Natural killer cell (primary cell): ENCODE data around the gene GAS6. TPM values are rescaled to one million over a fixed set of nuclear protein-coding genes. Genes with fewer than 3 reads are reported as not detected.
A peak's percentile ranks its signal among the peaks of the same experiment; 100 is the strongest.

Source experiments
- ATAC-seq, 3 donors: fragments of 150-1000 bp in 2 of 3; fragments of 200-7000 bp in 1 of 3; cut with Tn5 transposase; 1 replicate in 1 of 3; 2 replicates in 2 of 3; pipeline ENCODE4 v1.10.0; 2021; ENCODE audit warnings: mild to moderate bottlenecking in 2 of 3, moderate library complexity in 2 of 3
- DNase-seq, 2 donors: peaks; one replicate each; pipeline versions ENCODE4 v3.0.0 to v3.0.0-alpha.2; 2013 to 2021; ENCODE audit warnings: mixed read lengths in 1 of 2
- H3K27ac ChIP-seq: one replicate; pipeline ENCODE4 v1.5.1; 2013; ENCODE audit warnings: mild to moderate bottlenecking, low read length
- H3K27me3 ChIP-seq: one replicate; pipeline ENCODE4 v1.6.1; 2013; ENCODE audit warnings: low read length; ENCODE audit not compliant: control insufficient read depth, insufficient read depth
- H3K36me3 ChIP-seq: one replicate; pipeline ENCODE4 v1.6.1; 2013; ENCODE audit warnings: low read length; ENCODE audit not compliant: control insufficient read depth, insufficient read depth
- H3K4me1 ChIP-seq: one replicate; pipeline ENCODE4 v1.6.1; 2013; ENCODE audit warnings: low read length; ENCODE audit not compliant: control insufficient read depth, insufficient read depth
- H3K4me3 ChIP-seq: one replicate; pipeline ENCODE4 v1.5.1; 2013; ENCODE audit warnings: low read length
- H3K9me3 ChIP-seq: one replicate; pipeline ENCODE4 v1.6.1; 2013; ENCODE audit warnings: low read length; ENCODE audit not compliant: control insufficient read depth, insufficient read depth
- H3K27ac Mint-ChIP-seq, 2 donors: one replicate each; pipeline ENCODE4 v1.8.0; 2022; ENCODE audit warnings: mild to moderate bottlenecking in 2 of 2, mixed read lengths in 2 of 2, moderate library complexity in 1 of 2
- H3K27me3 Mint-ChIP-seq, 2 donors: one replicate each; pipeline ENCODE4 v1.8.0; 2022; ENCODE audit warnings: low read depth in 2 of 2, mixed read lengths in 2 of 2
- H3K36me3 Mint-ChIP-seq: one replicate; pipeline ENCODE4 v1.8.0; 2022; ENCODE audit warnings: mixed read lengths
- H3K4me1 Mint-ChIP-seq, 2 donors: one replicate each; pipeline ENCODE4 v1.8.0; 2022; ENCODE audit warnings: mixed read lengths in 2 of 2
- H3K4me3 Mint-ChIP-seq: one replicate; pipeline ENCODE4 v1.8.0; 2022; ENCODE audit warnings: mild to moderate bottlenecking, moderate library complexity, mixed read lengths
- H3K9me3 Mint-ChIP-seq, 2 donors: one replicate each; pipeline ENCODE4 v1.8.0; 2022; ENCODE audit warnings: mixed read lengths in 2 of 2
- WGBS: methylation state at CpG from one replicate; pipeline ENCODE4 v1.1.7; 2013; ENCODE audit warnings: missing lambda C conversion rate; ENCODE audit not compliant: insufficient coverage; 5-methylcytosine and 5-hydroxymethylcytosine counted together
- intact Hi-C: fragments of 100-400 bp; cut with micrococcal nuclease; formaldehyde crosslinking; loops from one replicate; pipeline ENCODE4 v1.14.2; 2022
- total RNA-seq, 4 donors: library from RNA; stranded (reverse); fragments of 120-200 nt in 1 of 4; gene quantifications; one replicate each; pipeline versions ENCODE4 v1.2.3 to v1.2.4, GENCODE V29; 2013 to 2022
- TF ChIP-seq, protein P1 (sequence below): fragments of 200-600 bp; IDR thresholded peaks from one replicate; pipeline ENCODE4 v1.8.0; 2022; ENCODE audit warnings: antibody characterized with exemption

GAS6 gene
- total RNA-seq, 3 donors from 2014 or later (not counting 1 experiment from before 2014, with no cell fraction given) = 0.40 to 1.4 (median 0.41) TPM

DNA sequence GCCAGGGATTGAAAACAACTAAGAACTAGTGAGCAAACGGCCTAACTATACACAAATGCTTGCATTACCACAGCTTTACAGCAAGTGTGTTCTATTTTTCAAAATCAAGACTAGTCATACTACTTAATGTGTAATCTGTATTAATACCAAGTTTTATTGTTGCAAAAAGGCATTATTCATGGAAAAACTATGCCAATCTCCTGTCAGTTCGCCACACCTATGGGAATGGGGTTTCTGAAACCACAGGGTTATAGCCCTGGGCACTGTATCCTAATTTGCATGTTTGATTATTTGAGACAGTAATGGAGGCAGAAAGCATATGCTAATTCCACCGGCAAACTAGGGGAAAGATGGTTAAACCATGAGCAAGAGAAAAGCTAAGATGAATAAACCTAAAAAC, 14.3 kb downstream of the GAS6 start:
- no peaks in the 10 kb centered on the region for H3K36me3 ChIP-seq
- DNase-seq = no peak
- no peak overlapping the region for H3K4me3 Mint-ChIP-seq
- H3K27me3 ChIP-seq = no peaks in the 10 kb centered on the region
- TF ChIP-seq, protein P1, sequence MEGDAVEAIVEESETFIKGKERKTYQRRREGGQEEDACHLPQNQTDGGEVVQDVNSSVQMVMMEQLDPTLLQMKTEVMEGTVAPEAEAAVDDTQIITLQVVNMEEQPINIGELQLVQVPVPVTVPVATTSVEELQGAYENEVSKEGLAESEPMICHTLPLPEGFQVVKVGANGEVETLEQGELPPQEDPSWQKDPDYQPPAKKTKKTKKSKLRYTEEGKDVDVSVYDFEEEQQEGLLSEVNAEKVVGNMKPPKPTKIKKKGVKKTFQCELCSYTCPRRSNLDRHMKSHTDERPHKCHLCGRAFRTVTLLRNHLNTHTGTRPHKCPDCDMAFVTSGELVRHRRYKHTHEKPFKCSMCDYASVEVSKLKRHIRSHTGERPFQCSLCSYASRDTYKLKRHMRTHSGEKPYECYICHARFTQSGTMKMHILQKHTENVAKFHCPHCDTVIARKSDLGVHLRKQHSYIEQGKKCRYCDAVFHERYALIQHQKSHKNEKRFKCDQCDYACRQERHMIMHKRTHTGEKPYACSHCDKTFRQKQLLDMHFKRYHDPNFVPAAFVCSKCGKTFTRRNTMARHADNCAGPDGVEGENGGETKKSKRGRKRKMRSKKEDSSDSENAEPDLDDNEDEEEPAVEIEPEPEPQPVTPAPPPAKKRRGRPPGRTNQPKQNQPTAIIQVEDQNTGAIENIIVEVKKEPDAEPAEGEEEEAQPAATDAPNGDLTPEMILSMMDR = no peak
- peaks cover 34% of the 10 kb centered on the region for H3K4me1 ChIP-seq
- peaks cover 2 to 3% of the 10 kb centered on the region in 2 donors for H3K27me3 Mint-ChIP-seq
- H3K27ac Mint-ChIP-seq = no peak overlapping the region
- intact Hi-C loops = no loop called here
- H3K4me3 ChIP-seq = no peak overlapping the region
- H3K9me3 Mint-ChIP-seq = no peaks in the 10 kb centered on the region
- ATAC-seq = no peak
- no peaks in the 10 kb centered on the region for H3K9me3 ChIP-seq
- H3K36me3 Mint-ChIP-seq = no peaks in the 10 kb centered on the region
- H3K27ac ChIP-seq = no peak overlapping the region
- peaks cover 14 to 19% of the 10 kb centered on the region in 2 donors for H3K4me1 Mint-ChIP-seq
- WGBS = 83% methylated on average over 3 of the region's 3 CpGs

DNA sequence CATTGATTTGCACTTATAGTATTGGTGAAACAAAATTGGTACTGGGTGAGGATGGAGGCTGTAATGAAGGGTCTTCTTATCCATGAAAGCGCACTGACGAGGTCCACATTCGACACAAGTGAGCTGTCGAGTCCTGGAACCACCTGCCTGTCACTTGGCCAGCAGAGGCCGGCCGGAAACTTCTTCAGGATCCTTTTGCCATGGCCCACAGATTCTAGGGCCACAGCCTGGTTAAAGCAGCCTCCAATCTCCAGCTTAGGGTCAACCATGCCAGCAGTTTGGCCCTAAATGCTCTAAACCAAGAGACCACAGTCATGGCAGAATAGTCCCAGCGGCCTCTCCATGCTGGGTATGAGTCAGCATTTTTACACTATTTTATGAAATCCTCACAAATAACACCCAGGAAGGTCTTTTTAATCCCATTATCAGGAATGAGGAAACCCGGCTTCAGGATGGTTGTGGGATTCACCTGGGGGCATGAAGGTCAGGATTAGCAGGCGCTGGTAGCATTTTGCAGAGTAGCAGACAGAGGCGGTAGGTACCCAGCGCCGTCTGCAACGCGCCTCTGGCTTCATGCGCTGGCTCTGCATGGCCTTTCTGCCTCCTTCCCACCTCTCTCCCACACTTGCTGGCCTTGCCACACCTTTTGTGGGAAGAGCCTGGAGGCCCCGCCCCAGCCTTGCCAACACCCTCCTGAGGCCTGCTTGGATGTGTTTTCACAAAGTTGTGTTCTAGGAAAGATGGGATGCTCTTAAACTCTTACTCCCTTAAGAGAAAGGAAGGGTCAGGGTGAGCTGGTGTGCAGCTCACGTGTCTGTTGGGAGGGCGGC, 15.2 kb downstream of the GAS6 start:
- intact Hi-C loops = no loop called here
- DNase-seq (no peak), ATAC-seq (no peak)
- Mint-ChIP-seq H3K27ac (no peak overlapping the region), H3K9me3 (no peaks in the 10 kb centered on the region), H3K4me3 (no peak overlapping the region), H3K27me3 (peaks cover 6 to 11% of the 10 kb centered on the region in 2 donors), H3K4me1 (peaks cover 11 to 17% of the 10 kb centered on the region in 2 donors), H3K36me3 (no peaks in the 10 kb centered on the region)
- H3K27ac ChIP-seq = no peak overlapping the region
- H3K4me1 ChIP-seq = peaks cover 30% of the 10 kb centered on the region
- WGBS = 89% methylated on average over 18 of the region's 18 CpGs
- no peak overlapping the region for H3K4me3 ChIP-seq
- H3K9me3 ChIP-seq = no peaks in the 10 kb centered on the region
- no peaks in the 10 kb centered on the region for H3K36me3 ChIP-seq
- TF ChIP-seq, protein P1 = no peak
- H3K27me3 ChIP-seq = no peaks in the 10 kb centered on the region

DNA sequence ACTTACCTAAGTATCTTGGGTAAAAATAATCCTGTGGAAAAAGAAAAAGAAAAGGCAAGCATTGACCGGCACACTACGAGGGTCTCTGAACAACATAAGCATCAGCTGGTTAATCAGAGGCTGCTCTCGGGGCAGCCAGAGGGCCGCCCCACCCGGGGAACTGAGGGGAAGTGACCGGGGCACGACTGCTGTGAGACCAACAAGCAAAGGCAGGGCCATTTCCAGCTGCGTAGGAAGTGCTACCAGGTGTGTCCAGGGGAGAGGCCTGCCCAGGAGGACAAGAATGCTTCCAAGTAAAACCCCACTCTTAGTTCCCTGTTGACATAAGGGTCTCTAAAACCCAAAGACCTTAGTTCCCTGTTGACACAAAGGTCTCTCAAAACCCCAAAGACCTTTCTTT, 15.9 kb downstream of the GAS6 start:
- Mint-ChIP-seq H3K36me3 (no peaks in the 10 kb centered on the region), H3K9me3 (no peaks in the 10 kb centered on the region), H3K27me3 (peaks cover 6 to 12% of the 10 kb centered on the region in 2 donors), H3K4me3 (no peak overlapping the region), H3K4me1 (peaks cover 10 to 17% of the 10 kb centered on the region in 2 donors), H3K27ac (no peak overlapping the region)
- no peaks in the 10 kb centered on the region for H3K9me3 ChIP-seq
- peaks cover 30% of the 10 kb centered on the region for H3K4me1 ChIP-seq
- 79% methylated on average over 8 of the region's 8 CpGs for WGBS
- TF ChIP-seq, protein P1 = no peak
- no peak overlapping the region for H3K27ac ChIP-seq
- no peak overlapping the region for H3K4me3 ChIP-seq
- no peaks in the 10 kb centered on the region for H3K36me3 ChIP-seq
- intact Hi-C loops = no loop called here
- ATAC-seq = no peak
- DNase-seq = peak in 1 of 2 donors; percentile 4
- H3K27me3 ChIP-seq = no peaks in the 10 kb centered on the region
